Activated CD4-positive, alpha-beta T cell treated with anti-CD3 and anti-CD28 coated beads for 48 hours (primary cell): ENCODE results near the gene SSH2.
"Not testable (repeated sequence)": the region's sequence is repeated elsewhere in the genome, so short reads cannot be mapped to it uniquely, and the experiment has no call there.

Source experiments
- DNase-seq: peaks from one replicate; pipeline ENCODE4 v3.0.0-alpha.2; 2020

SSH2 gene, protein sequence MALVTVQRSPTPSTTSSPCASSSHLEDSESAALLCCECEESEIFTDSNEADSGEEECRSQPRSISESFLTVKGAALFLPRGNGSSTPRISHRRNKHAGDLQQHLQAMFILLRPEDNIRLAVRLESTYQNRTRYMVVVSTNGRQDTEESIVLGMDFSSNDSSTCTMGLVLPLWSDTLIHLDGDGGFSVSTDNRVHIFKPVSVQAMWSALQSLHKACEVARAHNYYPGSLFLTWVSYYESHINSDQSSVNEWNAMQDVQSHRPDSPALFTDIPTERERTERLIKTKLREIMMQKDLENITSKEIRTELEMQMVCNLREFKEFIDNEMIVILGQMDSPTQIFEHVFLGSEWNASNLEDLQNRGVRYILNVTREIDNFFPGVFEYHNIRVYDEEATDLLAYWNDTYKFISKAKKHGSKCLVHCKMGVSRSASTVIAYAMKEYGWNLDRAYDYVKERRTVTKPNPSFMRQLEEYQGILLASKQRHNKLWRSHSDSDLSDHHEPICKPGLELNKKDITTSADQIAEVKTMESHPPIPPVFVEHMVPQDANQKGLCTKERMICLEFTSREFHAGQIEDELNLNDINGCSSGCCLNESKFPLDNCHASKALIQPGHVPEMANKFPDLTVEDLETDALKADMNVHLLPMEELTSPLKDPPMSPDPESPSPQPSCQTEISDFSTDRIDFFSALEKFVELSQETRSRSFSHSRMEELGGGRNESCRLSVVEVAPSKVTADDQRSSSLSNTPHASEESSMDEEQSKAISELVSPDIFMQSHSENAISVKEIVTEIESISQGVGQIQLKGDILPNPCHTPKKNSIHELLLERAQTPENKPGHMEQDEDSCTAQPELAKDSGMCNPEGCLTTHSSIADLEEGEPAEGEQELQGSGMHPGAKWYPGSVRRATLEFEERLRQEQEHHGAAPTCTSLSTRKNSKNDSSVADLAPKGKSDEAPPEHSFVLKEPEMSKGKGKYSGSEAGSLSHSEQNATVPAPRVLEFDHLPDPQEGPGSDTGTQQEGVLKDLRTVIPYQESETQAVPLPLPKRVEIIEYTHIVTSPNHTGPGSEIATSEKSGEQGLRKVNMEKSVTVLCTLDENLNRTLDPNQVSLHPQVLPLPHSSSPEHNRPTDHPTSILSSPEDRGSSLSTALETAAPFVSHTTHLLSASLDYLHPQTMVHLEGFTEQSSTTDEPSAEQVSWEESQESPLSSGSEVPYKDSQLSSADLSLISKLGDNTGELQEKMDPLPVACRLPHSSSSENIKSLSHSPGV (N-terminal part only)

DNA sequence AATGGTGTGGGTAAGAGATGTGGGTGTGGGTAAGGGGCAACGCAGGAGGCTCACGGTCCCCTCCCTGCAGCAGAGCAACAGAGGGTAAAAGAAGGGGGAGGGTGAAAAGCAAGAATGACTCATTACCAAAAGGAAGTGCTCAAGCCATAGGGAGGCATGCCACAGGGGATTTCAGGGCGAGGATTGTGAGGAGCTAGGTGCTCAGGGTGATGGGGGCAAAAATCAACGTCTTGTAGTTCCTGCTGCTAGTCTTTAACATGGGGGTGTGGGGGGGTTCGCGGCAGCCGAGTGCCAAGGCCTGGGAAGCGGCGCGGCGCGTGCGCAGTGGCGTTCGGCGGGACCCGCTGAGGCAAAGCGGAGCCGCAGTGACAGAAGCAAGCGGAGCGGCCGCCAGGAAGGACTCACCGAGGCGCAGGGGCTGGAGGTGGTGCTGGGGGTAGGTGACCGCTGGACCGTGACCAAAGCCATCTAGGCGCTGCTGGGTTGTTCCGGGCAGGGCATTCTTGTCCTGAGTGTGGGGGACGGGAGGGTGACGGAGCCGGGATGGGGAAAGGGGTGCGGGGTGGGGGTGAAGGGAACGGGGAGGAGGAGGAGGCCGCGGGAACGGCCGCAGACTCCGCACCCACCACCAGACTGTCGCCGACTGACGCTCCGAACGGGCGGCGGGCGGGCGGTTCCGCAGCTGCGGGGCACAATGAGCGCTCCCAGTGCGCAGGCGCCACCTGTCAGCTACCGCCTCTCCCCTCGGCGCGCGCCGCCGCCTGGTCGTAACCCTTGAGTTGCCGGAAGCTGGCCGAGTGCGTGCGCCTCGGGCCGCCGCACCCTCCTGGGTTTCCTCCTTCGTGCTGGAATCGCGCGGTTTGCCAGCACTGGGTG lies at the start of gene SSH2:
TSS of gene SSH2 (minus strand) at position 696 of the 876 bp plus-strand sequence. CDS start at position 468, 228 bp downstream.
- DNase-seq: peak; percentile 92

DNA sequence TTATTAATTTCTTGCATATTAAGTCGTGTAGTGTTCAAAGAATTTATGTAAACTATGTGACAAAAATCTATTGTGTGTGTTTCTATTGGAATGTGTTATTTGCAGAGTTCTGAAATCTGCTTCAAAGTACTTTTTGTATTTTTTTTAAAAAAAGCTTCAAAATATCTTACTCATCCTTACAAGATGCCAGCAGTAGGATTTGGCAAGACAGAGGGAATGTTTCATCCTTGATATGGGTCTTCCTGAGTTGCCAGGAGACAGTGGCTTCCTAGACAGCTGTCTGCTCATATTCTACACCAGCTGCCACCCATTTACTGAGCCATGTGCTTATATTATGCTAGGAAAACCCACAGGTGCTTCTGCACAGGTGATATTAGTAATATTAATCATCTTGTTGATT lies 47.8 kb upstream of the SSH2 start:
- DNase-seq: no peak

DNA sequence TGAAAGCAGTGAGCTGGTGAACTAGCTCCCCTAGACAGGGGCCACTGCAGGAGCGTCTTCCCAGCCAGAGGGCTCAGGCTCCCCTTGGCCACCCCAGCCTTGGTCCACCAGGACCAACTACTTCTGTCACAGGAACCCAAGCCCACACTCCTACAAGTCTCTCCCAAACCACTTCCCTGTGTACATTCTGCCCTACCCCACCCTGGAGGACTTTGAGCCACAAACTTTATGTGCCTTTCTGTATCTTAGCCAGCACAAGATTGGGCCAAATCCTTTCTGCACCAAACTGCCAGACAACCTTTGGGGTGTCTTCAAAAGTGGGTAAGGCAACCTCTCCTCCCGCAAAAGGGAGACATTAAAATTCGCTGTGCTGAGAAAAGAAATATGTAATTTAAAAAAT lies 43.0 kb upstream of the SSH2 start:
- DNase-seq: no peak

DNA sequence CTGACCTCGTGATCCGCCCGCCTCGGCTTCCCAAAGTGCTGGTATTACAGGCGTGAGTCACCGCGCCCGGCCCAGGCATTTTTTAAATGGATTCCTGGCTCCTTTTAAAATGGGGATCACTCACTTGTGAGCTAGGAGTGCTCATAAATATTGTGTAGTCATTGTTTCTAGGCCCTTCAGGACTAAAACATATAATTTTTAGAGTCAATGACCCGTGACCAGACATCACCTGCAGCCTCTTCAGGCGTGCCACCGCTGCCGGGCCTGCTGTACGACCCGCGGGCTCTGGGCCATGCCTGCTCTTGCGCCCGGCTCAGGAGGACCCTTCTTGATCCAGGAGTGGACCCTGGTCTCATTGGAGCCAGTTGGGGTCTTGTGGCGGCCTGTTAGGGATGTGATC lies 42.2 kb upstream of the SSH2 start:
- DNase-seq: no peak

DNA sequence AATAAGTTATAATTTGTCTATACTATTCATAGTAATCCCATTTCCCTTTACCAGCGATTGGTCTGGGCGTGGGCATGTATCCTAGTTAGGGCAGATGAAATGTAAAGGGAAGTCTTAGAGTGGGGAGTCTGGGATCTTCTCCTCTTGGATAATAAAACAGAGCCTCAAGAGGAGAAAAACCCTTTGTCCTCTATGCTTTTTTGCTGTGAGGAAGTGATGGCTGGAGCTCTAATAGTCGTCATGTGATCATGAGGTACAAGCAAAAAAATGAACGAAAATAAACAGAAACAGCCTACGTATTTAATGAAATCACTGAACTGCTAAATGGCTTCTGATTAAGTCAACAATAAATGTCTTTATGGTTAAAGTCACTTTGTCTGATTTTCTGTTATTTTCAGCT lies 38.2 kb upstream of the SSH2 start:
- no peak for DNase-seq

DNA sequence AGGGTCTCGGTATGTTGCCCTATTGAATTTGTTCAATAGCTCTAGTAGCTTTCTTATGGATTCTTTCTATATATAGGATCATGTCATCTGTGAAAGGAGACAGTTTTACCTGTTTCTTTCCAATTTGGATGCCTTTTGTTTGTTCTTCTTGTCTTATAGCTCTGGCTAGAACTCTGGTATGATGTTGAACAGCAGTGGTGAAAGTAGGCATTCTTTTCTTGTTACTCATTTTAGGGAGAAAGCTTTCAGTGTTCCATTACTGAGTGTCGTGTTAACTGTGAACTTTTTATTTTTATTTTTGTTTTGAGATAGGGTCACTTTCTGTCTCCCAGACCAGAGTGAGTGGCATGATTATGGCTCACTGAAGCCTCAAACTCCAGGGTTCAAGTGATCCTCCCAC lies 32.6 kb upstream of the SSH2 start:
- no peak for DNase-seq

DNA sequence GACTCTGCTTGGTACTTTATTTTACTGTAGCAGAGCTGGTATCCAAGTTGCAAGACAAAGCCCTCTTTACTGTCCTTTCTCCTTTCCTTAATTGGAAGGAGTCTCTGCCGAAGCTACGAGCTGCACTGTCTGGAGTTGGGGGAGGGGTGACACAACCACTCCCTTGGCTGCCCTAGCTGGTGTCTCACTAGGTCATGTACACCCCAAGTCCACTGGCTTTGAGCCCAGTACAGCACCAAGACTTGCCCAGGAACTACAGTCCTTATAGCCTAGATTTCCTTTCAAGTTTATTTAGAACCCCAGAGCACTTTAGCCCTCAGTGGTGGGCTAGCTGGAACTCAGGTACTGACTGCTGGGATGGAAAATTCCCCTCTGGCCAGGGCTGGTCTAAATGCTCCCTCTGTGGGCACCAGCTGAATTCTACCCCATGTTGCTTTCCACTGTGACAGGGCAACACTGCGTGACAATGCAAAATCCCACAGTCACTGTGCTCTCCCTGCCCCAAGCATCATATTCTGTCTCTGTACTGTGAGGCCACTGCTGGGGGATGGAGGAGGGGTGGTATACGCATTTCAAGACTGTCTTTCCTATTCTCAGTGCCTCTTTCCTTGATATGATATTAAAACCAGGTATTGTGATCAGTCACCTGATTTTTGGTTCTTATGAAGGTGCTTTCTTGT lies 29.8 kb upstream of the SSH2 start:
- no peak for DNase-seq

DNA sequence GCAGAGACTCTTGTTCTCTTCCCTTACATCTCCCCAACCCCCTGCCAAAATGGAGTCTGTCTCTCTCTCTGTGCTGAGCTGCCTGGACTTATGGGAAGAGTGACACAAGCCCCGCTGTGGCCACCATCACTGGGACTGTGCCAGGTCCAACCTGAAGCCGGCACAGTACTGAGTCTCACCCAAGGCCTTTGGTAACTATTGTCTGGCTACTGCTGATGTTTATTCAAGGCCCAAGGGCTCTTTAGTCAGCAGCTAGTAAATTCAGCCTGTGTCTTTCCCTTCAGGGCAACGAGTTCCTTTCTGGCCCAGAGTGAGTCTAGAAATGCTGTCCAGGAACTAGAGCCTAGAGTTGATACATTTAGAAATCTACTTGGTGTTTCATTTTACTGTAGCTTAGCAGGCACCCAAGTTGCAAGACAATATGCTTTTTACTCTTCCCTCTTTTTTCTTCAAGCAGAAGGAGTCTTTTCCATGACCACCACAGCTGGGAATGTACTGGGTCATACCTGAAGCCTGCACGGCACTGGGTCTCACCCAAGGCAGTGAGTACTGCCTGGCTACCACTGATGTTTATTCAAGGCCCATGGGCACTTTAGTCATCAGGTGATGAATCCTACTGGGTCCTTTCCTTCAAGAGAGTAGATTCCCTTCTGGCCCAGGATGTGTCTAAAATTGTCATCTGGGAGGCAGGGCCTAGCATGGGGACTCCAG lies 29.1 kb upstream of the SSH2 start:
- DNase-seq: no peak

DNA sequence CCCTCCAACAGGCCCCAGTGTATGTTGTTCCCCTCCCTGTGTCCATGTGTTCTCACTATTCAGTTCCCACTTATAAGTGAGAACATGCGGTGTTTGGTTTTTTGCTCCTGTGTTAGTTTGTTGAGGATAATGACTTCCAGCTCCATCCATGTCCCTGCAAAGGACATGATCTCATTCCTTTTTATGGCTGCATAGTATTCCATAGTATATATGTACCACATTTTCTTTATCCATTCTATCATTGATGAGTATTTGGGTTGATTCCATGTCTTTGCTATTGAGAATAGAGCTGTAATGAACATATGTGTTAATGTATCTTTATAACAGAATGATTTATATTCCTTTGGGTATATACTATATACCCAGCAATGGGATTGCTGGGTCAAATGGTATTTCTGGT lies 27.5 kb upstream of the SSH2 start:
- DNase-seq: not testable (repeated sequence)

DNA sequence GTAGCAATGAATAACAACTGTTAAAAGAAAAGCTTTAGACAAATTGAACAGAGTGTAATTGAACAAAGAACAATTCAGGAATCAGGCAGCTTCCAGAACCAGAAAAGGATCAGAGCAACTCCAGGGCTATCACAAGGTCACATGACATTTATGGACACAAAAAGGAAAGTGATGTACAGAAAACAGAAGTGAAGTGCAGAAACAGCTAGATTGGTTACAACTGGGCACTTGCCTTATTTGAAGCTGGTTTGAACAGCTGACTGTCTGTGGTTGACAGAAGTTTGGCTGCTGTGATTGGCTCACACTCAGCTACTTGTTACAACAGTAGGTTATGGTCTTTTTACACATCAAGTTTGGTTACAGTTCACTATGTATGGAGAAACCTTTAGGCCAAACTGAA lies 26.2 kb upstream of the SSH2 start:
- no peak for DNase-seq

DNA sequence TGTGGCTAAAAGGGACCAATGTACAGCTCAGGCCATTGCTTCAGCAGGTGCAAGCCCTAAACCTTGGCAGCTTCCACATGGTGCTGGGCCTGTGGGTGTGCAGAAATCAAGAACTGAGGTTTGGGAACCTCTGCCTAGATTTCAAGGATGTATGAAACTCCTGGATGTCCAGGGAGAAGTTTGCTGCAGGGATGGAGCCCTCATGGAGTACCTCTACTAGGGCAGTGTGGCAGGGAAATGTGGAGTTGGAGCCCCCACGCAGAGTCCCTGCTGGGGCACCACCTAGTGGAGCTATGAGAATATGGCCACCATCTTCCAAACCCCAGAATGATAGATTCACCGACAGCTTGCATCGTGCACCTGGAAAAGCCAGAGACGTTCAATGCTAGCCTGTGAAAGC lies 24.4 kb upstream of the SSH2 start:
- DNase-seq: no peak

DNA sequence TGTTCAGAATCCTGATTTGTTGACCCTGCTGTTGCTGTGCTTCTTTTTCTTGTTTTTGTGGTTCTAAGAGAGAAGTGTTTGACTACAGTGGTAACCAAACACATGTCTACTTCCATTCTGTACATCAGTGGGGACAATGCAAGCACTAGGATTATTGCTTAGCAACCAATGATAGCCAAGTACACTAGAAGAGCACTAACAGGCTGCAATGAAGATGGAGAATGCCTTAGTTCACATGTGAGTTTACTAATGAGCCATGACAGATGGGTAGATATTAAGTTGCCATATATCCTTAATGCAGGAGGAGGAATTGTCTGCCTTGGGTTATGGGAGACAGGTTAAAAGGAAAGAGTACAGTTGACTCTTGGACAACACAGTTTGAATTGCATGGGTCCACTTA lies 19.7 kb upstream of the SSH2 start:
- DNase-seq: no peak

DNA sequence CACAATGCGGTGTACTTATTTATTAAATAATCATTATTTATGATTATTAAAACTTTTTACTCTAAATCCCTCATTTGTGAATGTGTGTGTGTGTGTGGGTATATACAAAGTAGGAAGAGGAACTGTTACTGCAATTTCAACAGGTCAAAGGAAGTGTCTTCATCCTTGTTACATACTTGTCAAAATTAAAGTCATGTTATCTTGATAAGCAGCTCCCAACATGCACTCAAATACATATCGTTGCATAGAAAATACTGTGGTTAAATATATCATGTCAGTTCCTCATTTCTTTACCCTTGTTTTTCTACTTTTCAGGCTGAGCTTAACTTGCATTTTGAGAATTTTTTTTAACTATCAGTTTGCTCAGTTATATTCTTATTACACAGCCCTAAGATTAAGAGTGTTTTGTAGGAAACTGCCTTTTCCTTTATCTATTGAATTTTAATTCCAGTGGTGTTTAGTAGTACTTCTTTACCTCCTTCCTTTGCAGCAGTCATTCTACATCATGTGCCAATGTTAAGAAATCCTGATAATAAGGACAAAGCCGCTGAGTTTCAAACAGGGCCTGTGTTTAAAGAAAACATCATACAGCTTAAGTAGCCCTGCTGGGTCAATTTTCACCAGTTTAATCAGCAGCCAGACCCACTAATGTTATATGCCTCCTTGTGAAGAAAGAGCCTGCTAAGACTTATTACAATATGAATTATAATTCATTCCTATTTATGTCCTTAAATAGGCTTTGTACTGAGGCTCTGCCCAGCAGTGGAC lies 18.6 kb upstream of the SSH2 start:
- no peak for DNase-seq

DNA sequence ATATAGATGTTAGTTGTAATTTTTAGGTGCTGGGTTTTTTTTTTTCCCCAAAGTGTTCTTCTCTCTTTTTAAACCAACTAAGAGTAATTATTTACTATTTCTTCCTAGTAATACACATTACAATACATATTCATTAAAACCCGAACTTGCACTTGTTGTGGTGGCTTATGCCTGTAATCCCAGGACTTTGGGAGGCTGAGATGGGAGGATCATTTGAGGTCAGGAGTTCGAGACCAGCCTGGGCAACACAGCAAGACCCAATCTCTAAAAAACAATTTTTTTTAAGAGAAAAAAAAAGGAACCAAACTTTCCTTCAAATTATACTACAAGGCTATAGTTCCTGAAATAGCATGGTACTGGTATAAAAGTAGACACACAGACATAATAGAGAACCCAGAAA lies 15.3 kb upstream of the SSH2 start:
- no peak for DNase-seq

DNA sequence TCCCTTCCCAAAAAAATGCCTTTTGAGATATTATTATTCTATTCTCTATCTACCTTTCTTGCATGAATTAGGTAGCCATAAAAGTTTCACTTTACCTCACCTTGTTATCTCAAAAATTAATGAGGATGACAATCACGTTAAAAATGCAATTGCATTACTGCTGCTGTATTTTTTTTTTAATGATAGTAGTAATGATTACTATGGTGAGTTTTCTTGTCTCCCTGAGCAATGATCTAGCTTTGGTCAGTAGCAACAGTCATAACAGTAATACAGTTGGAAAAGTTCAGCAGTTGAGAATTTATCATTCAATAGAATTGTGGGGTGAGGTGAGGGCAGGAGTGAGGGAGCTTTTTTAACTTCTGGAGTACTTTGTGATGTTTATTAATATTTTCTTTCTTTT lies 11.3 kb upstream of the SSH2 start, which contains the start of gene EFCAB5:
TSS of gene EFCAB5 (plus strand) at position 301 of the 400 bp plus-strand sequence. CDS start 163 bp downstream, outside the sequence.
- no peak for DNase-seq

DNA sequence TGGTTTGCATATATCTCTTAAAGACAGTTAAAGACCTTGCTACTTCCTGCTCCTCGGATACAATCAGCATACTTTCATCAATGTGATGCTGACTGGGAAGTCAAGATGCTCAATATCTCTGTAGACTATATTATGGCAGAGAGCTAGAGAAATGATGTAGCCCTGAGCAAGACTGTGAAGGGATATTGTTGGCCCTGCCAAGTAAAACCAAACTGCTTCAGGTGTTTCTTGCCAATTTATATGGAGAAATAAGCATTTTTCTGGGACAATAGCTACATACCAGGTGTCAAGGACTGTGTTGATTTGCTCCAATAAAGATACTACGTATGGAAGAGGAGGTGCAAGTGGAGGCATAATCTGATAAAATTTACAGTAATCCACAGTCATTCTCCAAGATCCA lies 6.7 kb upstream of the SSH2 start:
- no peak for DNase-seq

DNA sequence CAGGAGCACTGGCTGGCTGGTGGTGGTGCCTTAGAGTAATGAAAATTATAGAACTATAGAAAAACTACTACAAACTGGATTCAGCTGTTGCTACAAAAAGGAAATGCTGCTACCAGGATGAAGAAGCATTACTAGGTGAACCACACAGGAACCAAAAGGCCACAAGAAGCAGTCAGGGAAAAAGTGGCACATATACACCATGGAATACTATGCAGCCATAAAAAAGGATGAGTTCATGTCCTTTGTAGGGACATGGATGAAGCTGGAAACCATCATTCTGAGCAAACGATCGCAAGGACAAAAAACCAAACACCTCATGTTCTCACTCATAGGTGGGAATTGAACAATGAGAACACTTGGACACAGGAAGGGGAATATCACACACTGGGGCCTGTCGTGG lies 5.9 kb upstream of the SSH2 start:
- DNase-seq: not testable (repeated sequence)

DNA sequence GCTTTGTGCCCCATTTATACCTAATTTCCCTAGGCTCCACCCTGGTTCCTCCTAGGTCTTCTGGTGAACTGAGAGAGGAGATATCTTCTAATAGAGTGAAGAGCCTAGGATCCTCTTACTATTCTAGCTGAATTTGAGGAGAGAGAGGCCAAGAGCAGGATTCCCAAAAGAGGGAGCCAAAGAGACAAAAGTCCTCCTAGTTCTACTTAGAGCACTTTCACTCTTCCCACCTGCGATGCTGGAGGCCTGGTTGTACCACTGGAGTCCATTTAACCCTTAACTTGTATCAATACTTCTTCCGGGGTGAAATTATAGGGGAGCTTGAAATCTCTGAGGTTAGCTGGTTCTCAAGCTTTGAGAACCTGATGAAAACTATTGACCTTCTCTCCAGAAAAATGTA lies 3.4 kb upstream of the SSH2 start:
- no peak for DNase-seq

DNA sequence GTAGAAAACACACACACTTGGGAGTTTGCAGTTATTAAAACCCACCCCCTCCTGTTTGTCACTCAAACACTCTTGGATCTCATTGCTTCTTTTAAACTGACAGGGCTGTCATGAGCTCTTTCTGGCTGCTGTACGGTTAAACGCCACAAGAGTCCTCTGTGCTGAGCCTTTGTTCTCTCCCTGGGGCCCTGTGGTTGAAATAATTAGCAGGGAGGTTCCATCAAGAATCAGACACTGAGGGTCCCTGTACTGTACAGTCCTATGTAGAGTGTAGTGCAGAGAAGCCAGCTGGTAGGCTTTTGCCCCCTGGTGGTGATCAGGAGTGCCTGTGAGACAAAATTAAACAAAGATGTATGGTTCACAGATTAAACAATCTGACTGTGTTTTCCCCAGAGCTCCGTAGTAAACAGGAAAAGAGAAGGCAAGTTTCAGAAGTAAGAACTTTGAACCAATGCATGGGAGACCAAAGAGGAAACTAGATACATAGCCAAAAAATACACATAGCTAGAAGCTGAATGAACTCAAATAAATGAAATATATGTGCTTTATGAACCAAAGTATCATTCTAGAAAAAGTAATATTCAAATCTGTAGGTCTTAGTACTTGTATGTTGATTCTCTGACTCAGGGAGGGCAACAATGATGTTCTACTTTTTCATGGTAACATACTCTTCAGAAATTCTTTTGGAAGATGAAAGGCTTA lies 1.4 kb upstream of the SSH2 start:
- DNase-seq: peak; percentile 72
